Measurements from ENCODE around the gene SLC1A2.

Gene SLC1A2

GRCh38 chr11:35303596-35304385, 115.6 kb downstream of the SLC1A2 start:
- DNase-seq (ENCODE audit: low read depth): peak; percentile 87

GRCh38 chr11:35302398-35302797, 117.0 kb downstream of the SLC1A2 start:
- peak; percentile 23 for DNase-seq (ENCODE audit: low read depth)

GRCh38 chr11:35298369-35298768, 121.0 kb downstream of the SLC1A2 start:
- no peak for DNase-seq (ENCODE audit: low read depth)

DNA sequence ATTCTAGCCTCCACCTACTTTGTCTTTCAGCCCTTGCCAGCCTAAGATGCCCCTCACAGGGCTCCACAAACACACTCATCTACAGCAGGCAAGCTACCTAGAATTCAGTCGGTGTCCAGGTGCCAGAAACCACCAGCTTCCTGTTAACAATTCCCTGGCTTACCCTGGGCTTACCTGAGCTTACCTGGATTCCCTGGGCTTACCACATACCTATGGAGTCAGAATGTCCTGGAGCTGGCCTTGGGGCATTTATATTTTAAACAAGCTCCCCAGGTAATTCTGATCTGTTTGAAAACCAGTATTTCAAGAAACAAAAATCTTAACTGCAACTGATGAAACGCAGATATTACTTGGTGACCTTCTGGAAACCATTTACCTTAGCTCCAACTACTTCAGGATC, 123.6 kb downstream of the SLC1A2 start:
- no peak for DNase-seq (ENCODE audit: low read depth)

GRCh38 chr11:35293699-35294098, 125.7 kb downstream of the SLC1A2 start:
- no peak for DNase-seq (ENCODE audit: low read depth)

- no peak for DNase-seq (ENCODE audit: low read depth)
Measured at GRCh38 chr11:35293035-35293434, 126.3 kb downstream of the SLC1A2 start.

GRCh38 chr11:35292279-35292678, 127.1 kb downstream of the SLC1A2 start:
- DNase-seq (ENCODE audit: low read depth): no peak

DNA sequence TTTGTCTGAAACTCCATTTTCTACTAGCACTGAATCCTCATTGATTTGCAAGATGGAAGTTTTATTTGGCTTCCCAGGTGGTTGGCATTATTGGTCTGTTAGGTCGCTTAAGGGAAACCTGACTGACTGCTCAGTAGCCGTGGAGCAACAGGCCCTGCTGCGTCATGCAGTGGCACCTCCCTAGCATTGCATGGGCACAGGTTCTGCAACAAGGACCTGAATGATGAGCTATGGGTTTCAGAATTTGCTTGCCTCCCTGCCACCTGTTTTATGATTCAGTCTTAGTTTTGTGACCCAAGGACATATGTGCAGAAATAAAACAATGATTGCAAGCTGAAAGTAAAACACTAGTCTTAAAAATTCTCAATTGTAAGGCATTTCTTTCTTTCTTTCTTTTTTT, 128.5 kb downstream of the SLC1A2 start:
- no peak for DNase-seq (ENCODE audit: low read depth)

- peak; percentile 77 for DNase-seq (ENCODE audit: low read depth)
Measured at GRCh38 chr11:35289821-35290220, 129.5 kb downstream of the SLC1A2 start.

DNA sequence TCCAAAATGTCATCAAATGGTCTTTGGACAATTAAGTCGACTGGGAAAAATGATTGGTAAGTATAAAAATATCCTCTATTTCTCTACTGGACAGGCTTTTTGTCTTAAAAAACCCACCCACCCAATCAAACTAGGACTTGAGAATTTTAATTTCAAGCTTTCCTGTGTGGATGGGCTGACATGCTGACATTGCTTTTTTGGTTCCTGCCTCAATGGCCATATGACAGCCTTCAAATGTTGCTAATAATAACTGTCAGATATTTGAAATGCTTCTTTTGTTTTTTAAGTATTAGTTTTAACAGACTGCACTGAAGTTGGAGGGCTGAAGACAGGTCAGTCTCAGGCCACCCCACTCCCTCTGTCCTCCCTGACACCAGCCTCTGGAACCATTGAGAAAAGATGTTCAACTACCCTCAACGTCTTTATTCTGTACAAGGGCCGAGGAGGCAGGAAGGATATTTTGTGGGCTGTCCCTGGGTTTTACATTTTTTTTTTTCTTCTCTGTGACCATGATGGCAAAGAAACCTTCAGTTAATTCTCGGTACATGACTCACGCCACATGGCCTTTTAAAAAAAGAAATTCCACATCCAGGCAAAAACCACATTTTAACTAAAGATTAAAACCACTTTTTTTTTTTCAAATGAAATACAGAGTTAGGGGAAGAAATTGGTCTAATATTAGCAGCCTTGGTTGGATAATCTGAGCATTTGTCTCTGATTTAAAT, 130.4 kb downstream of the SLC1A2 start:
- DNase-seq (ENCODE audit: low read depth): peak; percentile 91

DNA sequence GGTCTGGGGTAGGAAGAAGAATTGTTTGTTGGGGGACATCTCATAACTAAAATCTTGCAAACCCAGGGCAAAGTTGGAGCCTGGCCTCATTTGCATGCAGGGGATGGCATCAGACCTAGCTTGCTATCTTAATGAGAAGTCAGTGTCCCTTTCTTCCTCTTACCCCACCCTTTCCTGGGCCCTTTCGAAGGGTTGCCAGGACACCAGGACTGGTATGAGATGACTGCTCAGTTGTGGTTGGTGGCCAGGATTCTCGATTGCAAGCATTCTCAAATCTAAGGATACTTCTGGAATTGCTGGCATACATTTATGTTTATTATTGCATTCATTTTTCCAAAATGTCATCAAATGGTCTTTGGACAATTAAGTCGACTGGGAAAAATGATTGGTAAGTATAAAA, 131.0 kb downstream of the SLC1A2 start:
- DNase-seq (ENCODE audit: low read depth): no peak

DNA sequence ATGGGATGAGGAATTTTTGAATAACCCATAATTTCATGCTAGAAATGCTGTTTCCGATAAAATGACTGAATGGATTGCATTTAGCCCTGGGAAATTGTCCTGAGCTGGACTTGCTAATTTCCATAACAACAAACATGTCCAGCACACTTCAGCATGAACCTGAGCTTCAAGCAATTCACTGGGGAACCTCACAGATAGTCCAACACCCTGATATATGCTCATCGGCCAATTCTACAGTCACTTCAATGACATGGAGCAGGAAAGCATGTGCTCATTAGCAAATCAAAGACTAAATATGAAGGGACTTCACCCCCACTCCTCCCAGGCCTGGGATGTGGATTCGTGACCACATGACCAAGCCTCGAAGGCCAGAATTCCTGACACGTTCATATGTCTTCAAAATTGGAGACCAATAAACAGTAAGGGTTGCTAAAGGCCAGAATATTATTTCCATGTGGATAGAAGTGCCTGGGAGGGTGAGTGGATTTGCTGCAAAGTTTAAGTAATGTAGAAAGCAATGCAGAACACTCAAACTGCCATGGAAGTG, 131.9 kb downstream of the SLC1A2 start:
- DNase-seq (ENCODE audit: low read depth): no peak

DNA sequence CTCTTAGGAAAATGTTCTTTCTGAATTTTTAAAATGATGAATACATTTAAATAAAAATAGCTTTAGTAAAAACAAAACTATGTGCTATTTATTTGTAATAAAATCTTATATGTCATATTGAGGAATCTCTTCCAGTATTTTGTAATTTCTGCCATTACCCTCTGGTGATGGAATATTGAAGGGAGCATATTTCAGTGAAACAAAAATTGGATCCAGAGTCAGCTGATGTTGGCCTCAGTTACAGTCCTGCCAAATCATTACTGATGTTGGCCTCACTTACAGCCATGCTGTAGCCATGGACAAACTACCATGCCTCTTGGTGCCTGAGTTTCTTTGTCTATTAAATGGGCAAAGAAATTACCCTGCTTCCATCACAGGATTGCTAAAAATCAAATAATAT, 133.2 kb downstream of the SLC1A2 start:
- DNase-seq (ENCODE audit: low read depth): no peak

DNA sequence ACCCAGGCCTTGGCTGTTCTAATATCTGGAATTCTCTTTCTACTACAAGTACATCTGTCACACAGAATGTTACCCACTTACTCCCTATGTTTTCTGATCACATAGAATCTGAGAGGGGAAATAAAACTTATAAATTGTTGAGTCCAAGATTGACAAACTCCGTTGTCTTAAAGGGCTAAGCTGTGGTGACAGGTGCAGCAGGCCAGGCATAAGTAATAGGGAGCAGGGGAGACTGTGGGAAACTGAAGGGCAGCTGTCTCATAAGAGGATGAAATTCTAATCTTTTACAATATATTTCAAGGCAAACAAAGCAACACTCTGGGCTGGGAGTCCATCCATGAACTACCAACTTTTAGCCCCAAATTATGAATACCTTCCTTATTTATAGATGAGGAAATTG, 133.9 kb downstream of the SLC1A2 start:
- no peak for DNase-seq (ENCODE audit: low read depth)

DNA sequence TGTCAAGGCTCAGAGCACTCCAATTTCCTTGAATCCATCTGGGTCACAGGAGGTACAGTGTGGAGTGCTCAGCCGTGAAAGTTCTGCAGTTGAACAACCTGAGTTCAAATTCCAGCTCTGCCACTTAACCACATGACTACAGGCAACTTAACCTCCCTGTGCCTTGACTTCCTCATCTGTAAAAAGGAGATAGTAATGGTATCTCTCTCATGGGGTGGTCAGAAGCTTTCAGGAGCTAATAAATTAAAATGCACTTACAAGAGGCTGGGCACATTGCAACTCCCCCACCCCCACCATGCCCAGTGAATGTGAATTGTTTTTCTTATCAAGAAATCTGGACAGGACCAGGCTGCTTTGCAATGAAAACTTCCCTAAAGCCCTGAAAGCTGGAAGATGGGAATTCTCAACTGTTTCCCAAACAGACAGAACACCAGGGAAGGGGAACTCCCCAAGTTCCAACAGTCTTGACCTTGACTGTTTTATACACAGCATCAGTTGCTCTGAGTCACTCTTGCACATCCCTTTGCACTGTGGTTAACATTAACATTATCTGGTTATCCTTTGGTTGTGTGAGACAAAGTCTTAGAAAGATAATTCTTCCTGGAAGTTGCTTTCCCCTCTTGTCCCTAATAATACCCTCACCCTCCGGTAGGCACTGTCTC, 137.0 kb downstream of the SLC1A2 start:
- DNase-seq (ENCODE audit: low read depth): peak; percentile 81

DNA sequence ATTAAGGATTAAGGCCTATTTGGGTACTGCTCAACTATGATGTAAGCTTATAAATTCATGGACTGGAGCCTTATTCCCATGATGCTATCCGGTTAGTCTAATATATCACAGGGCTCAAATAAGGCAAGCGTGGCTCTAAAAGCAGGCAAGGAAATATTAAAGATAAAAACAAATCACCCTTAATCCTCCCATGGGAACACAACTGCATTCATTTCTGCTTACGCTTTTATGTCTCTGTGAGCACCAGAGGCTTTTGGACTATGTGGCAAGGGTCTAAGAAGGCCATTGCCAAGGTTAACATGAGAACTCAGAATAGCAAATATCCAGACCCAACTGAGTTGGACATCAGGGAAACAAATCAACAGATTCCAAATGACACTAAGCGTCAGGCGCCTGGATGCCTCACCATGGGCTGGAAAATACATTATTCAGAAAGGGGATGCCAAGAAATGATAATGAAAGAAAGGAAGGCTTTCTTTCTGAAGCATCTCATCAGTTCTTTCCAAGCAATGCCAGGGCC, 138.1 kb downstream of the SLC1A2 start:
- no peak for DNase-seq (ENCODE audit: low read depth)

GRCh38 chr11:35280727-35281126, 138.6 kb downstream of the SLC1A2 start:
- no peak for DNase-seq (ENCODE audit: low read depth)

- DNase-seq (ENCODE audit: low read depth): no peak
Measured at GRCh38 chr11:35277827-35278226, 141.5 kb downstream of the SLC1A2 start.

GRCh38 chr11:35276396-35277145, 142.8 kb downstream of the SLC1A2 start:
- no peak for DNase-seq (ENCODE audit: low read depth)

DNA sequence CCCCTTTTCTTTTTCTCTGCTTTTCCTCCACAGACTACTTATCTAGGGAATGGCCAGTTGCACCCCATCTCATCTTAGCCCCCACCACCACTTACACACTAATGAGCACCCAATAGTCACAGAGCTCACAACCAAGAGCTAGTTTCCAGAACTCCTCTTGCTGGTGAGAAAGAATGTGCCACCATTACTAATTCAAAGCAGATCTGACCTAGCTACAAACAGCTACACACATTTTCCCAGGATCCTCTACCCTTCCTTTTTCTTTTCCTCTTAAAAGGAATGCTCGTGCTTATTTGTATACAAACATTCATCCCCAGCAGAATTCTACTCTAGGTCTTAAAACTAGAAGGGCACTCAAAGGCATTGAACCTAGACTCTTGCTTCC, 143.6 kb downstream of the SLC1A2 start:
- peak; percentile 50 for DNase-seq (ENCODE audit: low read depth)

DNA sequence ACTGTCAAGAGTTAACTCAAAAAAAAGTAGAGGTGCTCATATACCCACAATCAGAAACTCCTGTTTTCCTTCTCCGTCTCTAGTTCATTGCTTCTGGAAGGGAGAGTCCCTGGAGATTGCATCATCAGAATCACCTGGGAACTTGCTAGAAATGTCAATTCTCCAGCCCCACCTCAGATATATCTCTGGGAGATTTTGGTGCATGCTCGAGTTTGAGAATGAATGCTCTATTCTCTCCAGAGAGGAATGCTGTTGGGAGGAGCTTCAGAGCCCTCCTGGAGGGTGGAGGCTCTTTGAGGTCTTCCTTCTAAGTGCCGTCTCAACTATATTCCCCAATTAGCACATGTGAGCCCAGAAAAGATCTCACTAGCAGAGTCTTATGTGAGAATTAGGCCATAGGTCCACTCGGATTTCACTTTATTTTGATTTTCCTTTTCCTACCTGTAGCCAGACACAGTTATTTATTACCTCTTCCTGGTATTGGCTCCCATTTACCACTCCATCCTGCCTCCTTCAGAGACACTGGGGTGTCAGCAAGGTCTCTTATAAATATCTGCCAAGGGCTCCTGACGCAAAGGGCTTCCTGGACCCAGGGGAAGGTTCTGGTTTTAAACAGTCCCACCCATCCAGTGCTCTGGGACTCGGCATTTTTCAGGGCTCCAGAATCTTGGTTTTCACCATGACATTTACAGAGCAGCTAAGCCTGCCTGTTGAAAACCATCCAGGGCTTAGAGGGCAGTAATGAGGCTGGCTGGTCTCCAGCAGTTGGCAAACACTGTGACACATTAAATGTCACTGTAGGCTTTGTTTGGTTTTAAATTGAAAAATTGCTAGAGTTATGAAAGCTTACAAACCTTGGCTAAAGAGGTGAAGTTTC, 144.2 kb downstream of the SLC1A2 start:
- DNase-seq (ENCODE audit: low read depth): peak; percentile 63

Measured in EH (cell line).